Activated T-helper 17 cell treated with anti-CD3 and anti-CD28 coated beads, Interleukin-2, amount 50 U/mL, for 72 hours (primary cell): Measurements from ENCODE around the gene ITPRID1. TPM values are rescaled to one million over a fixed set of nuclear protein-coding genes. Genes with fewer than 3 reads are reported as not detected.
"Not testable (repeated sequence)": the region's sequence is repeated elsewhere in the genome, so short reads cannot be mapped to it uniquely, and the experiment has no call there.

Experiments used
- ATAC-seq: fragments of 150-1000 bp; cut with Tn5 transposase; replicated peaks from 2 replicates; pipeline ENCODE4 v1.10.0; 2021; ENCODE audit warnings: mild to moderate bottlenecking, moderate library complexity
- H3K27ac Mint-ChIP-seq: one replicate; pipeline ENCODE4 v1.8.0; 2022; ENCODE audit warnings: mixed read lengths
- H3K27me3 Mint-ChIP-seq: one replicate; pipeline ENCODE4 v1.8.0; 2022; ENCODE audit warnings: mixed read lengths
- H3K36me3 Mint-ChIP-seq: one replicate; pipeline ENCODE4 v1.8.0; 2022; ENCODE audit warnings: low read depth, mild to moderate bottlenecking, mixed read lengths
- H3K4me1 Mint-ChIP-seq: one replicate; pipeline ENCODE4 v1.8.0; 2022; ENCODE audit warnings: mixed read lengths
- H3K4me3 Mint-ChIP-seq: one replicate; pipeline ENCODE4 v1.8.0; 2022; ENCODE audit warnings: mild to moderate bottlenecking, mixed read lengths
- H3K9me3 Mint-ChIP-seq: one replicate; pipeline ENCODE4 v1.8.0; 2022; ENCODE audit warnings: mixed read lengths
- total RNA-seq, 2 donors: library from RNA; stranded (reverse); gene quantifications; one replicate each; pipeline ENCODE4 v1.2.3, GENCODE V29; 2022

ITPRID1 gene
- total RNA-seq, 2 donors from 2014 or later: not detected

DNA sequence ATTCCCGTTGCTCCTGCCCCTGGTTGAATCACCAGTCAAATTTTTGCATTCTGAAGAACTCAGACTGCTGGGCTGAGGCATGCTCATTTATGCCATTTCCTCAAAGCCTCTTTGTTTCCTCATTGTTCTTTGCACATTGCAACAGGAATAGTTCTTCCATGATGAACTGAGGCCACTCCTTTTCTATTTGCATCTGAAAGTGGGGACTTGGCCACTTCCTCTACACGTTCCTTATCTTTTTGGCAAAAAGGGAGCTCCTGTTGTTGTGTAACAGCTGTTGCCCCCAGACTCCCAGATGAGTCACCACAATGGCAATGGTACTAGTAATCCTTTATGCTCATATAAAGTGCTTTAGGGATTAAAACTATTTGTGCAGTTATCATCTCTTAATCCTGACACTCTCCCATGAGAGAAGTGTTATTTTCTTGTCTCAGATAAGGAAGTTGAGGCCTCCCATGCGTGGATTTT, 20.1 kb upstream of the ITPRID1 start:
- no peak overlapping the region for H3K4me3 Mint-ChIP-seq
- no peaks in the 10 kb centered on the region for H3K27me3 Mint-ChIP-seq
- H3K9me3 Mint-ChIP-seq: no peaks in the 10 kb centered on the region
- no peak for ATAC-seq
- H3K4me1 Mint-ChIP-seq: no peaks in the 10 kb centered on the region
- H3K36me3 Mint-ChIP-seq: no peaks in the 10 kb centered on the region
- no peak overlapping the region for H3K27ac Mint-ChIP-seq

DNA sequence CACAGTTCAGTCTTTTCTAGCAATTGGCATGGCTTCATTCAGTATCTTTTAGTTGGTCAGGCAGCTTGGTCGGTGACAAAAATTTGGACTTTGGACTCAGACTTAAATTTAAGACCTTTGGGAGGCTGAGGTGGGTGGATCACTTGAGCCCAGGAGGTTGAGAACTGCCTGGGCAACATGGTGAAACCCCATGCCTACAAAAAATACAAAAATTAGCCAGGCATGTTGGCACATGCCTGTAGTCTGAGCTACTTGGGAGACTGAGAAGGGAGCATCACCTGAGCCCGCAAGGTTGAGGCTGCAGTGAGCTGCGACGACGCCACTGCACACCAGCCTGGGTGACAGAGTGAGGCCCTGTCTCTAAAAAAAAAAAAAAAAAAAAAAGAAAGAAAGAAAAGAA, 19.5 kb upstream of the ITPRID1 start:
- H3K27ac Mint-ChIP-seq: no peak overlapping the region

DNA sequence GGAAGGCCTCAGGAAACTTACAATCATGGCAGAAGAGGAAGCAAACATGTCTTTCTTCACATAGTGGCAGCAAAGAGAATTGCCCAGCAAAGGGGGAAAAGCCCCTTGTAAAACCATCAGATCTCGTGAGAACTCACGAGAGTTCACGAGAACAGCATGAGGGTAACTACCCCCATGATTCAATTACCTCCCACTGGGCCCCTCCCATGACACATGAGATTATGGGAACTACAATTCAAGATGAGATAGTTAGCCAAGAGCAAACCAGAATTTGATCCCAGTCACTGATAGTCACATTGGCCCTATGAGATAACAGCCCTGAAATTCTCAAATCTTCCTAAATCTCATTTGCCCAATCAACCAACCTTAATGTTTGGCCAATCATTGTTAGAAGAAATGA, 18.2 kb upstream of the ITPRID1 start:
- no peak overlapping the region for H3K27ac Mint-ChIP-seq
- H3K4me1 Mint-ChIP-seq: no peaks in the 10 kb centered on the region
- no peak overlapping the region for H3K4me3 Mint-ChIP-seq
- no peaks in the 10 kb centered on the region for H3K9me3 Mint-ChIP-seq
- no peaks in the 10 kb centered on the region for H3K36me3 Mint-ChIP-seq
- H3K27me3 Mint-ChIP-seq: no peaks in the 10 kb centered on the region
- no peak for ATAC-seq

More for the DNA sequence above, 19.5 kb upstream of the ITPRID1 start:
- no peak for ATAC-seq
- Mint-ChIP-seq H3K27me3 (no peaks in the 10 kb centered on the region), H3K4me1 (no peaks in the 10 kb centered on the region), H3K9me3 (no peaks in the 10 kb centered on the region), H3K4me3 (no peak overlapping the region), H3K36me3 (no peaks in the 10 kb centered on the region)

DNA sequence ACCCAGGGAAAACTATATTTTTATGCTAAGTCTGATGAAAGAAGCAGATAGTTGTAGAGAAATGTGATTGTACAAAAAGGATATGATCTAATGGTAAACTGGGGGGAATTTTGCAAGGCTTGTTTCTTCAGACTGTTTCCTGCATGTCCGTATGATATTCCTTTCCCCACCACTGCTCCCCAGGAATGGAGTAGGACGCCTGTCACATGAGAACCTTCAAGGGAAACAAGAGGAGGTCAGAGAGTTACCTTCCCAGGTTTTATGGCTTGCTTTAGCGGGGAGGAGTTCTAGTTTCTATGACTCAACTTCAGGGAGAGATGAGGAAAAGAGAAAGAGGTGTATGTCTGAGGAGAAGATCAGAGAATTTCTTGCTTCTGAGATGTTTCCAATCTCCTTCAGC, 16.4 kb upstream of the ITPRID1 start:
- Mint-ChIP-seq H3K27ac (no peak overlapping the region), H3K4me3 (no peak overlapping the region), H3K36me3 (no peaks in the 10 kb centered on the region), H3K27me3 (no peaks in the 10 kb centered on the region), H3K9me3 (no peaks in the 10 kb centered on the region), H3K4me1 (no peaks in the 10 kb centered on the region)
- ATAC-seq: no peak

GRCh38 chr7:31500656-31501055, 13.2 kb upstream of the ITPRID1 start:
- H3K36me3 Mint-ChIP-seq: no peaks in the 10 kb centered on the region
- ATAC-seq: no peak
- no peaks in the 10 kb centered on the region for H3K27me3 Mint-ChIP-seq
- no peaks in the 10 kb centered on the region for H3K4me1 Mint-ChIP-seq
- H3K27ac Mint-ChIP-seq: no peak overlapping the region
- H3K4me3 Mint-ChIP-seq: no peak overlapping the region
- no peaks in the 10 kb centered on the region for H3K9me3 Mint-ChIP-seq

GRCh38 chr7:31508823-31509222, 5.1 kb upstream of the ITPRID1 start:
- no peaks in the 10 kb centered on the region for H3K36me3 Mint-ChIP-seq
- no peaks in the 10 kb centered on the region for H3K4me1 Mint-ChIP-seq
- H3K9me3 Mint-ChIP-seq: peaks cover 4% of the 10 kb centered on the region
- no peak overlapping the region for H3K27ac Mint-ChIP-seq
- H3K4me3 Mint-ChIP-seq: no peak overlapping the region
- ATAC-seq: no peak
- no peaks in the 10 kb centered on the region for H3K27me3 Mint-ChIP-seq

- H3K27ac Mint-ChIP-seq: no peak overlapping the region
- H3K4me3 Mint-ChIP-seq: no peak overlapping the region
- H3K9me3 Mint-ChIP-seq: peaks cover 9% of the 10 kb centered on the region
- H3K27me3 Mint-ChIP-seq: no peaks in the 10 kb centered on the region
- H3K4me1 Mint-ChIP-seq: no peaks in the 10 kb centered on the region
- ATAC-seq: no peak
- no peaks in the 10 kb centered on the region for H3K36me3 Mint-ChIP-seq
These were observed 1.7 kb upstream of the ITPRID1 start for GRCh38 chr7:31512166-31512565.

- H3K9me3 Mint-ChIP-seq: peaks cover 14% of the 10 kb centered on the region
These were observed 3.0 kb downstream of the ITPRID1 start for GRCh38 chr7:31516680-31517502.

DNA sequence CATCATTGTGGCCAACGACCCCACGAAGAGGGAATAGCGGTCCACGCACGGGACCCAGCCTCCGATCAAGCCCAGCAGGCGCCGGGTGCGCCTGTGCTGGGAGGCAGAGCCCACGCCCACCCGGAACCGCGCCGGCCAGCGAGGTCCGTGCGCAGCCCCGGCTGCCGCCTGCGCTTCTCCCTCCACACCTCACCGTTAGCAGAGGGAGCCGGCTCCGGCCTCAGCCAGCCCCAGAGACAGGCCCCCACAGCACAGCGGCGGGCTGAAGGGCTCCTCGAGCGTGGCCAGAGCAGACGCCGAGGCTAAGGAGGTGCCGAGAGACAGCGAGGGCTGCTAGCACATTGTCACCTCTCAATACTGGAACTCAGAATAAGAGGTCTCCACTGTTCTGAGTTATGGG, 3.6 kb downstream of the ITPRID1 start:
- no peaks in the 10 kb centered on the region for H3K27me3 Mint-ChIP-seq

More at GRCh38 chr7:31516680-31517502, 3.0 kb downstream of the ITPRID1 start:
- no peaks in the 10 kb centered on the region for H3K4me1 Mint-ChIP-seq
- ATAC-seq: no peak
- no peaks in the 10 kb centered on the region for H3K36me3 Mint-ChIP-seq
- no peak overlapping the region for H3K27ac Mint-ChIP-seq
- no peak overlapping the region for H3K4me3 Mint-ChIP-seq
- H3K27me3 Mint-ChIP-seq: no peaks in the 10 kb centered on the region

DNA sequence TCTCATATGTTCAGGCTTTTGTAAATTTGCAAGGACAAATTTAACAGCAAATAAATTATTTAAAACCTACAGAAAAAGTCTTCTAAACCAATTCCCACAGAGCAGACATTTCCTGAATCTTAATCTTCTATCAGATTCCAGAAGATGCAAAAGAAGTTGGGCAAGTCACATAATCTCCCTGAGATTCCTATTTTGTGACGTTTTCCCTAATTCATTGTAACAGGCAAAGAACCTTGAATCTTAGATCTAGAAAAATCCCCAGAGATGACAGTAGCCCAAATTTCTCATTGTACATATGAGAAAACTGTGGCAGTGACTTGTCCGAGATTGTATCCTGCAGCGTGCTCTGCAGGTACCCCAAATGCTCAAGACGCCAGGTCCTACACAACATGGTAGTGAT, 4.9 kb downstream of the ITPRID1 start:
- no peak overlapping the region for H3K27ac Mint-ChIP-seq
- H3K9me3 Mint-ChIP-seq: peaks cover 10% of the 10 kb centered on the region
- H3K36me3 Mint-ChIP-seq: no peaks in the 10 kb centered on the region
- no peak overlapping the region for H3K4me3 Mint-ChIP-seq
- no peak for ATAC-seq
- no peaks in the 10 kb centered on the region for H3K4me1 Mint-ChIP-seq
- no peaks in the 10 kb centered on the region for H3K27me3 Mint-ChIP-seq

More for the DNA sequence above, 3.6 kb downstream of the ITPRID1 start:
- Mint-ChIP-seq H3K9me3 (peaks cover 14% of the 10 kb centered on the region), H3K27ac (no peak overlapping the region), H3K4me1 (no peaks in the 10 kb centered on the region), H3K4me3 (no peak overlapping the region), H3K36me3 (no peaks in the 10 kb centered on the region)
- no peak for ATAC-seq

DNA sequence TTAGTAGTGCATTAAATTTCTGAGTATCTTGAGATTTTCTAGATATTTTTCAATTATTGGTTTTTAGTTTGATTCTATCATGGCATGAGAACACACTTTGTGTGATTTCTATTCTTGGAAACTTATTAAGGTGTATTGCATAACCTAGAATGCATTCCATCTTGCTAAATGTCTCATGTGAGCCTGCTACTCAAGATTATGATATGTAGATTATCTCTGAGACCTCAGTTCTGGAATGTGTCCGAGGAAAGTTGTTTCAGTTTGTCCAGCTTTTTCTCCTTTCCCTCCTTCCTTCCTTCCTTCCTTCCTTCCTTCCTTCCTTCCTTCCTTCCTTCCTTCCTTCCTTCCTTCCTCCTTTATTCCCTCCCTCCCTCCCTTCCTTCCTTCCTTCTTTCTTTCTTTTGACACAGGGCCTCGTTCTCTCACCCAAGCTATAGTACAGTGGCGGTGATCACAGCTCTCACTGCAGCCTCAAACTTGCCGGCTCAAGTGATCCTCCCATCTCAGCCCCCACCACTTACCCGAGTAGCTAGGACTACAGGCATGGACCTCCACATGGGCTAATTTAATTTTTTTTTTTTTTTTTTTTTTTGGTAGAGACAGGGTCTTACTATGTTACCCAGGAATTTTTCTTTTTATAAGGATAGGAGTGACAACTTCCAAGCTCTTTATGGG, 7.6 kb downstream of the ITPRID1 start:
- Mint-ChIP-seq H3K27me3 (no peaks in the 10 kb centered on the region), H3K4me3 (no peak overlapping the region), H3K36me3 (no peaks in the 10 kb centered on the region), H3K27ac (no peak overlapping the region), H3K4me1 (no peaks in the 10 kb centered on the region), H3K9me3 (peaks cover 5% of the 10 kb centered on the region)
- ATAC-seq: no peak

- Mint-ChIP-seq H3K36me3 (no peaks in the 10 kb centered on the region), H3K27me3 (no peaks in the 10 kb centered on the region), H3K4me1 (no peaks in the 10 kb centered on the region), H3K9me3 (no peaks in the 10 kb centered on the region), H3K27ac (no peak overlapping the region), H3K4me3 (no peak overlapping the region)
- ATAC-seq: no peak
These were observed 13.0 kb downstream of the ITPRID1 start for GRCh38 chr7:31526864-31527263.

DNA sequence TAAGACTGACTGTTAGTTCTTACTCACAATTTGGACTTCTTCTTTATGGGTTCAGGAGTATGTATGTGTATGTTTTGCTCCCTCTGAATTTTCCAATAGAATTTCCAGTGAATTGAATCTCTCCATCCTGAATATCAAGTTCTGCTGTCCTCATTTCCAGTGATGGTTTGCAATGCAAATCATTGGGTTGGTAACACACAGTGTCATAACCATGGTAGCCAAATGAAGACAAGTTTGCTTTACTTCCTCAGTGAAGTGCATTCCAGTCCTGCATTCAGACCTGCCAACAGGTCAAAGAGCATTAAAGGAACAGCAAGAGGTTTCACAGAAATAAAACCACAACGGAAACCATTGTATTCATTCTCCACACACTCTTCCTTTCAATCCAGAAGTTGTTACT, 15.2 kb downstream of the ITPRID1 start:
- H3K36me3 Mint-ChIP-seq: no peaks in the 10 kb centered on the region
- H3K27ac Mint-ChIP-seq: no peak overlapping the region
- no peak for ATAC-seq
- H3K4me1 Mint-ChIP-seq: no peaks in the 10 kb centered on the region
- H3K27me3 Mint-ChIP-seq: no peaks in the 10 kb centered on the region
- no peaks in the 10 kb centered on the region for H3K9me3 Mint-ChIP-seq
- no peak overlapping the region for H3K4me3 Mint-ChIP-seq

GRCh38 chr7:31540651-31541185, 26.8 kb downstream of the ITPRID1 start:
- not testable (repeated sequence) for H3K4me3 Mint-ChIP-seq, H3K4me1 Mint-ChIP-seq, H3K36me3 Mint-ChIP-seq, H3K27me3 Mint-ChIP-seq, H3K27ac Mint-ChIP-seq, ATAC-seq
- peaks cover 12% of the 10 kb centered on the region for H3K9me3 Mint-ChIP-seq

DNA sequence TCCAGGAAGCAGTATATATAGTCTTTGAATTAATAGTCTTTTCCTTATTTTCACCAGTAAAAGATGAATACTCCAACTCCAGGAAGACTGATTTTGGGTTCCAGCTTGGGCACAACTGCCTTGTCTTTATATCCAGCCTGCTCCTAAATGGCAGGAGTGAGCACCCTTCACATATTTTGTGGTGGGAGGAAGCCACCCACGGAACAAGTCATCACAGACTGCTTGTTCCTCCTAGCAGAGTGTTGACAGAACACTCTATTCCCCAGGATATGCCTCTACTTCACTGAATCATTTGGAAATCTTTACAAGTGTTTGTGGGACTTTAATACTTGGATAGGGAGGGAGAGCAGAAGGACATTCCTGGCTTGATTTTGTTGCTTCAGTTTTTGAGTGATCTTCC, 31.7 kb downstream of the ITPRID1 start:
- H3K4me3 Mint-ChIP-seq: no peak overlapping the region
- no peaks in the 10 kb centered on the region for H3K4me1 Mint-ChIP-seq

More for the DNA sequence above, 31.7 kb downstream of the ITPRID1 start:
- Mint-ChIP-seq H3K9me3 (peaks cover 6% of the 10 kb centered on the region), H3K27me3 (no peaks in the 10 kb centered on the region), H3K36me3 (no peaks in the 10 kb centered on the region), H3K27ac (no peak overlapping the region)
- ATAC-seq: no peak
